Cardiac muscle cell (in vitro differentiated cells and primary cell): ENCODE data around the gene RTN1. TPM values are rescaled to one million over a fixed set of nuclear protein-coding genes. Genes with fewer than 3 reads are reported as not detected.

Experiments
- DNase-seq, 2 donors: peaks; one replicate each; pipeline versions ENCODE4 v3.0.0 to v3.0.0-alpha.2; 2010 to 2017; ENCODE audit warnings: low read depth in 1 of 2, low spot score in 1 of 2
- H3K27ac ChIP-seq: fragments of 200-600 bp; sonication (generic); 2 replicates; pipeline ENCODE4 v1.5.1; 2016
- H3K27me3 ChIP-seq: fragments of 200-600 bp; sonication (generic); 2 replicates; pipeline ENCODE4 v1.6.0; 2016; ENCODE audit warnings: control low read depth
- H3K36me3 ChIP-seq: fragments of 200-600 bp; sonication (generic); 2 replicates; pipeline ENCODE4 v1.5.1; 2016; ENCODE audit warnings: control low read depth
- H3K4me1 ChIP-seq: fragments of 200-600 bp; sonication (generic); 2 replicates; pipeline ENCODE4 v1.8.1; 2017; ENCODE audit warnings: low read depth, mild to moderate bottlenecking, mixed run types
- H3K4me3 ChIP-seq: fragments of 200-600 bp; sonication (generic); 2 replicates; pipeline ENCODE4 v1.5.1; 2016; ENCODE audit warnings: mild to moderate bottlenecking
- H3K9me3 ChIP-seq: fragments of 200-600 bp; sonication (generic); 2 replicates; pipeline ENCODE4 v1.5.1; 2017; ENCODE audit warnings: low read depth, mild to moderate bottlenecking, control low read depth
- polyA plus RNA-seq: library from polyadenylated mRNA; unstranded; fragments of >200 nt; fragmentation: Nextera tagmentation; extraction: Ambion mirVana; gene quantifications from 2 replicates; pipeline ENCODE4 v1.2.1, GENCODE V29; 2016
- total RNA-seq: library from RNA; depleted of rRNA; stranded (reverse); fragments of >200 nt; gene quantifications from 2 replicates; pipeline ENCODE4 v1.2.3, GENCODE V29; 2016
- TF ChIP-seq, protein P1 (sequence below): IDR thresholded peaks from 2 replicates; pipeline ENCODE4 v1.5.1; 2012; ENCODE audit warnings: low read depth, mild to moderate bottlenecking, low read length

The RTN1 gene
- total and polyA plus RNA-seq, 2 experiments from 2014 or later, result 1.5 to 3.4 TPM

DNA sequence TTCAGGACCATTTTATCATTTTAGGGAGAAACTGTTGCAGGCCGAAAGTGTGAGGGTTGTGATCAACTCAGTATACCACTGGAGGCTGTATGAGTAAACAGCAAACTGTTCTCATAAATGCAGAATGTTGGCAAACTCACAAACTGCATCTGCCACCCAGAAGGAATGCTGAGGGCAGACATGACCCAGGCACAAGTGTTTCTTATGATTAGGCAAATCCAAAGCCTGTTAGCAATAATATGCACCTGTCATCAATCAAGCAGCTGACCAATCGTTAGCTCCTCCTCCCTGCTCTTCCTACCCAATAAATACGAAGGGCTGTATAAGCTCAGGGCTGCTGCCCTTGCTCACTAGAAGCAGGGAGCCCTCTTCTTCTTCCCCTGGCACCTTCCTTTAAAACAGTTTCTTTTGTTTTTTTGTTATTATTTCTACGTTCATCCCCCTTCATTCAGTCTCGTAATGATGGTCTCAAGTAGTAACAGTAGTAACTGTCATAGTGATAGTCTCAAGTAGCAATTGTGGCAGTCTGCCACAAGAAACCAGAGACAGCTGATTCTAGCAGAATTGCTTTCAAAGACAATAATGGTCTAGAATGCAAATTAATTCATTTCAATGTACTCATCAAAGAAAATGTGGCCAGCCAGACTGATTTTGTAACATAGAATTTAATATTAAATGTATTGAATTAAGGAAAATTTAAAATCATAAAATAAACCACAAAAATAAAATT, 278.8 kb downstream of the RTN1 start:
- Histone ChIP-seq H3K4me3 (no peak overlapping the region), H3K27ac (no peak overlapping the region), H3K9me3 (no peaks in the 10 kb centered on the region), H3K27me3 (no peaks in the 10 kb centered on the region), H3K4me1 (no peaks in the 10 kb centered on the region), H3K36me3 (no peaks in the 10 kb centered on the region)
- no peak for DNase-seq
- TF ChIP-seq, protein P1, sequence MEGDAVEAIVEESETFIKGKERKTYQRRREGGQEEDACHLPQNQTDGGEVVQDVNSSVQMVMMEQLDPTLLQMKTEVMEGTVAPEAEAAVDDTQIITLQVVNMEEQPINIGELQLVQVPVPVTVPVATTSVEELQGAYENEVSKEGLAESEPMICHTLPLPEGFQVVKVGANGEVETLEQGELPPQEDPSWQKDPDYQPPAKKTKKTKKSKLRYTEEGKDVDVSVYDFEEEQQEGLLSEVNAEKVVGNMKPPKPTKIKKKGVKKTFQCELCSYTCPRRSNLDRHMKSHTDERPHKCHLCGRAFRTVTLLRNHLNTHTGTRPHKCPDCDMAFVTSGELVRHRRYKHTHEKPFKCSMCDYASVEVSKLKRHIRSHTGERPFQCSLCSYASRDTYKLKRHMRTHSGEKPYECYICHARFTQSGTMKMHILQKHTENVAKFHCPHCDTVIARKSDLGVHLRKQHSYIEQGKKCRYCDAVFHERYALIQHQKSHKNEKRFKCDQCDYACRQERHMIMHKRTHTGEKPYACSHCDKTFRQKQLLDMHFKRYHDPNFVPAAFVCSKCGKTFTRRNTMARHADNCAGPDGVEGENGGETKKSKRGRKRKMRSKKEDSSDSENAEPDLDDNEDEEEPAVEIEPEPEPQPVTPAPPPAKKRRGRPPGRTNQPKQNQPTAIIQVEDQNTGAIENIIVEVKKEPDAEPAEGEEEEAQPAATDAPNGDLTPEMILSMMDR, result no peak

DNA sequence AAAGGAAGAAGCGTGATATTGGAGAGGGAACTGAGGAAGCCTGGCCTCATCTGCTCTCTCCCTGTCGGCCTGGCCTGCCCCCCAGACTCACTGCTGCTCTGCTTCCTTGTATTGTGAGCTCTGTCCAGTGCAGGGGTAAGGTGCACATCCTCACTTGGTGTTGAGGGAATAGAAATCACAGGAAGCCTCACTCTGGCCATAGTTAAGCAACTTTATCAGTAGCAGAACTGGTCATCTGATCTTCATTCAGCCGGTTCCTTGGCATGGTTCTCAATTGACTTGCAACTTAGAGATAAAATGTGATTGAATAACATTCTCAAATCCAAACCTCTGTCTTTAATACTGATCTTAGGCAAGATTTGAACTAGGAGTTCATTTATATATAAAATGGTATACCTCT, 282.5 kb downstream of the RTN1 start:
- Histone ChIP-seq H3K36me3 (no peaks in the 10 kb centered on the region), H3K9me3 (no peaks in the 10 kb centered on the region), H3K27me3 (no peaks in the 10 kb centered on the region), H3K4me3 (no peak overlapping the region), H3K4me1 (no peaks in the 10 kb centered on the region), H3K27ac (no peak overlapping the region)
- DNase-seq, result peak in 1 of 2 donors; percentile 7
- TF ChIP-seq, protein P1, result no peak

GRCh38 chr14:59585891-59586554, 284.6 kb downstream of the RTN1 start:
- H3K36me3 ChIP-seq, result no peaks in the 10 kb centered on the region
- H3K4me3 ChIP-seq, result no peak overlapping the region
- no peak overlapping the region for H3K27ac ChIP-seq
- no peaks in the 10 kb centered on the region for H3K9me3 ChIP-seq
- no peaks in the 10 kb centered on the region for H3K27me3 ChIP-seq
- H3K4me1 ChIP-seq, result no peaks in the 10 kb centered on the region
- peak in 1 of 2 donors; percentile 68 for DNase-seq
- TF ChIP-seq, protein P1, result no peak

- Histone ChIP-seq H3K27me3 (no peaks in the 10 kb centered on the region), H3K27ac (no peak overlapping the region), H3K36me3 (no peaks in the 10 kb centered on the region), H3K4me1 (no peaks in the 10 kb centered on the region), H3K4me3 (no peak overlapping the region), H3K9me3 (no peaks in the 10 kb centered on the region)
- DNase-seq, result peak; percentile 15 to 51
- TF ChIP-seq, protein P1, result peak; percentile 28
Measured at GRCh38 chr14:59583755-59584154, 286.8 kb downstream of the RTN1 start.

- TF ChIP-seq, protein P1, result no peak
- no peak for DNase-seq
Measured at GRCh38 chr14:59582845-59583509, 287.6 kb downstream of the RTN1 start.

More at GRCh38 chr14:59582845-59583509, 287.6 kb downstream of the RTN1 start:
- no peak overlapping the region for H3K4me3 ChIP-seq
- no peaks in the 10 kb centered on the region for H3K36me3 ChIP-seq
- H3K4me1 ChIP-seq, result no peaks in the 10 kb centered on the region
- no peaks in the 10 kb centered on the region for H3K27me3 ChIP-seq
- no peak overlapping the region for H3K27ac ChIP-seq
- no peaks in the 10 kb centered on the region for H3K9me3 ChIP-seq
